Peyer's patch (tissue), 4 donors: ENCODE data around the gene MSH5. TPM values are rescaled to one million over a fixed set of nuclear protein-coding genes. Genes with fewer than 3 reads are reported as not detected.

Experiments
- DNase-seq, 3 donors: peaks; one replicate each; pipeline ENCODE4 v3.0.0-alpha.2; 2017 to 2019
- H3K27ac ChIP-seq, 4 donors: fragments of 200-600 bp; sonication (generic); one replicate each; pipeline ENCODE4 v1.5.1; 2016 to 2019
- H3K27me3 ChIP-seq, 2 donors: fragments of 200-600 bp; sonication (generic); one replicate each; pipeline ENCODE4 v1.5.1; 2019
- H3K36me3 ChIP-seq, 3 donors: fragments of 200-600 bp; sonication (generic); one replicate each; pipeline ENCODE4 v1.5.1; 2016 to 2019
- H3K4me1 ChIP-seq, 4 donors: fragments of 200-600 bp; sonication (generic); one replicate each; pipeline ENCODE4 v1.5.1; 2016 to 2019
- H3K4me3 ChIP-seq, 4 donors: fragments of 200-600 bp; sonication (generic); 1 replicate in 3 of 4; 2 replicates in 1 of 4; pipeline ENCODE4 v1.5.1; 2016 to 2019; ENCODE audit warnings: mild to moderate bottlenecking in 1 of 4
- H3K9me3 ChIP-seq, 4 donors: fragments of 200-600 bp; sonication (generic); one replicate each; pipeline ENCODE4 v1.5.1; 2016 to 2019; ENCODE audit warnings: mild to moderate bottlenecking in 1 of 4
- CTCF ChIP-seq, 6 experiments: fragments of 450-650 bp in 4 of 6; fragments of 200-600 bp in 2 of 6; sonication (generic) in 1 of 6; IDR thresholded peaks; one replicate each; pipeline ENCODE4 v1.5.1; 2017 to 2019; ENCODE audit warnings: antibody characterized with exemption in 6 of 6, mild to moderate bottlenecking in 3 of 6, moderate library complexity in 1 of 6
- POLR2A ChIP-seq, 2 donors: fragments of 450-650 bp; IDR thresholded peaks; one replicate each; pipeline ENCODE4 v1.5.1; 2017; ENCODE audit warnings: antibody characterized with exemption in 2 of 2, mild to moderate bottlenecking in 2 of 2, moderate library complexity in 2 of 2
- total RNA-seq, 4 donors: library from RNA; depleted of rRNA; stranded (reverse); fragments of >200 nt; gene quantifications; one replicate each; pipeline ENCODE4 v1.1.0, GENCODE V29; 2016

Gene MSH5
- total RNA-seq, 4 donors from 2014 or later: 21.4 to 72.6 (median 46.1) TPM

GRCh38 chr6:31692886-31693285, 46.9 kb upstream of the MSH5 start:
- H3K27ac ChIP-seq: no peak overlapping the region
- peaks cover 0 to 98% (median 0%) of the 10 kb centered on the region in 3 donors for H3K36me3 ChIP-seq

DNA sequence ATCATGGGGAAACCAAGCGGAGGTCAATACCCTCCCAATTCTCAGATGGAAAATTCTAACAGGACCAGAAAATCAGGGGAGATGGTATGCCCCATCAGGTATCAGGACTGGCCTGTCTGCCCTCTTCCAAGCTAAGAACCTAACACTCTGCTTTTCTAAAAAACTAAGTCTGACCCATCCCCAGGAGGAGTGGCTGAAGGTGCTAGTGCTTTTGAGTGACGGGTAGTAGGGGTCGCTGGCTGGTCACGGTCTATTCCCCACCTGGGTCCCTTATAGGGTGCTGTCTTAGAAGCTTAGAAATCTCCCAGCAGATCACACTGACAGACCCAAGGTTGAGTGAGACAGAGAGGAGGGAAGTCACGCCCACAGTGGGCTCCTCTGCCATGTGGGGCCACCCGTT, 46.3 kb upstream of the MSH5 start:
- DNase-seq: no peak
- Histone ChIP-seq H3K4me1 (peaks cover 0 to 5% (median 0%) of the 10 kb centered on the region in 4 donors), H3K27me3 (no peaks in the 10 kb centered on the region), H3K27ac (no peak overlapping the region), H3K36me3 (peaks cover 0 to 92% (median 0%) of the 10 kb centered on the region in 3 donors), H3K4me3 (no peak overlapping the region), H3K9me3 (no peaks in the 10 kb centered on the region)
- TF ChIP-seq CTCF (IDR thresholded peaks at IDR 0.05): no peak
- TF ChIP-seq POLR2A (IDR thresholded peaks at IDR 0.05): no peak

More at GRCh38 chr6:31692886-31693285, 46.9 kb upstream of the MSH5 start:
- Histone ChIP-seq H3K9me3 (no peaks in the 10 kb centered on the region), H3K27me3 (no peaks in the 10 kb centered on the region), H3K4me3 (no peak overlapping the region), H3K4me1 (peaks cover 0 to 5% (median 0%) of the 10 kb centered on the region in 4 donors)
- no peak for DNase-seq
- TF ChIP-seq POLR2A (IDR thresholded peaks at IDR 0.05) (no peak), CTCF (IDR thresholded peaks at IDR 0.05) (no peak)

DNA sequence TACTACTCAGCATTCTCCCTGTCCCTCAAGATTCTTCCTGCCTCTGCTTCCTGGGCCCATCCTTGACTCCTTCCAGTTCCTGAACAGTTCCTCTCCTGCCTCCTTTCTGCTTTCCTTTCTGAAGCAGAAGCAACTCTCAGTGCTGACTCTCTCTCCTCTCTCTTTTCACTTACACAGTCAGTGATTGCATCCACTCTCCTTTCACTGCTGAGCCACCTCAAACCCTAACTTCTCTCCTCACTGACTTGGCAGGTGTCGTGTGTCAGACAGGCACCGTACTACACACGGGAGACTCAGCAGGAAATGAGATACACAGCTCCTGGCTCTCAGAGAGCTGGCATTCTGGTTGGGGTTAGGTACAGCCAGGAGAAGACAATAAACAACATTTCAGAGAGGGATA, 42.2 kb upstream of the MSH5 start:
- no peaks in the 10 kb centered on the region for H3K27me3 ChIP-seq
- no peaks in the 10 kb centered on the region for H3K9me3 ChIP-seq
- TF ChIP-seq POLR2A (IDR thresholded peaks at IDR 0.05): no peak
- no peak for TF ChIP-seq CTCF (IDR thresholded peaks at IDR 0.05)
- H3K4me3 ChIP-seq: no peak overlapping the region
- H3K36me3 ChIP-seq: peaks cover 0 to 68% (median 0%) of the 10 kb centered on the region in 3 donors
- peaks cover 0 to 19% (median 9%) of the 10 kb centered on the region in 4 donors for H3K4me1 ChIP-seq
- no peak for DNase-seq
- no peak overlapping the region for H3K27ac ChIP-seq

- Histone ChIP-seq H3K4me1 (peaks cover 0 to 26% (median 9%) of the 10 kb centered on the region in 4 donors), H3K36me3 (peaks cover 0 to 35% (median 0%) of the 10 kb centered on the region in 3 donors), H3K4me3 (no peak overlapping the region), H3K27me3 (no peaks in the 10 kb centered on the region), H3K9me3 (no peaks in the 10 kb centered on the region), H3K27ac (no peak overlapping the region)
- DNase-seq: no peak
- TF ChIP-seq POLR2A (IDR thresholded peaks at IDR 0.05) (no peak), CTCF (IDR thresholded peaks at IDR 0.05) (no peak)
Observed at GRCh38 chr6:31700740-31701401, 38.9 kb upstream of the MSH5 start.

GRCh38 chr6:31701666-31702404, 38.0 kb upstream of the MSH5 start:
- H3K36me3 ChIP-seq: peaks cover 0 to 26% (median 0%) of the 10 kb centered on the region in 3 donors
- H3K4me3 ChIP-seq: peak overlapping the region; percentile 77 to 85 (median 82)
- peaks cover 0 to 26% (median 9%) of the 10 kb centered on the region in 4 donors for H3K4me1 ChIP-seq
- no peak for TF ChIP-seq POLR2A (IDR thresholded peaks at IDR 0.05)
- TF ChIP-seq CTCF (IDR thresholded peaks at IDR 0.05): no peak
- no peaks in the 10 kb centered on the region for H3K27me3 ChIP-seq
- H3K9me3 ChIP-seq: no peaks in the 10 kb centered on the region
- peak overlapping the region; percentile 95 to 99 (median 97) for H3K27ac ChIP-seq
- DNase-seq: no peak
